NCI-H526 (cell line): Measurements from ENCODE around the gene SPRR1A.

Experiments
- DNase-seq, 2 experiments: peaks; one replicate each; lab custom pipeline; 2025; lab: John Stamatoyannopoulos, UW

Gene SPRR1A, protein sequence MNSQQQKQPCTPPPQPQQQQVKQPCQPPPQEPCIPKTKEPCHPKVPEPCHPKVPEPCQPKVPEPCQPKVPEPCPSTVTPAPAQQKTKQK

DNA sequence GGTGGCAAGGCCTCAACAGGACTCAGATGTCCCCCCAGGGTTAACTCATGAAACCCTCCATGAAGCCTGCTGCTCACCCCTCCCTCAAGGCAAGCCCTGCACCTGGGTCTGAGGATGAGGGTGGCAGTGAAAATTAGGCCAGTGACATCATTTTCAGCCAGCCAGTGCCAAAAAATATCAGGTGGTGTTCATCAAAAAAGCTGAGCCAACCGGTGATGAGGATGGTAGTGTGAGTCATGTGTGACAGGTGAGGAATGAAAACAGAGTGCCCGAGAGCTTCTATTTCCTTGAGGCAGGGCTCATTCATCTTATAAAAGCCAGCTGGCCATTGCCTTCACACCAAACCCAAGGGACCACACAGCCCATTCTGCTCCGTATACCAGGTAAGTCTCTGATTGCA is at the start of gene SPRR1A:
Gene SPRR1A, plus strand, starts transcription at position 339 of the 400 bp plus-strand sequence. CDS start 1,150 bp downstream, outside the sequence.
- DNase-seq, result no peak

DNA sequence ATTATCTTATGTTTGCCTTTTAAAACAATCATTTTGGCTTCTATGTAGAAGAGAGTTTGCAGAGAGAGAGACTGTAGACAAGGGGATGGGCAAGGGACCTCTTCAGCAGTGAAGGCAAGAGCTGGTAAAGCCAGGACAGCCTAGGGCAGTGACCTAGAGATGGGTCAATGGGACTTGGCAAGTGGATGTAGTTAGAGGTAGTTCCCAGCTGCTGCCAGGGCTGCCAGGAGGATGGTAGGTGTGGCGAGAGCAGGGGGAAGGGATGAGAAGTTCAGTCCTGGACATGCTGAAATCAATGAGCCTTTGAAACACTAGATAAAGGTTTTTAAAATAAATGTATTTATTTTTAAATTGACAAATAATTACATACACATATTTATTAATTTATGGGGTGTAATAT is 43.3 kb upstream of the SPRR1A start:
- no peak for DNase-seq

DNA sequence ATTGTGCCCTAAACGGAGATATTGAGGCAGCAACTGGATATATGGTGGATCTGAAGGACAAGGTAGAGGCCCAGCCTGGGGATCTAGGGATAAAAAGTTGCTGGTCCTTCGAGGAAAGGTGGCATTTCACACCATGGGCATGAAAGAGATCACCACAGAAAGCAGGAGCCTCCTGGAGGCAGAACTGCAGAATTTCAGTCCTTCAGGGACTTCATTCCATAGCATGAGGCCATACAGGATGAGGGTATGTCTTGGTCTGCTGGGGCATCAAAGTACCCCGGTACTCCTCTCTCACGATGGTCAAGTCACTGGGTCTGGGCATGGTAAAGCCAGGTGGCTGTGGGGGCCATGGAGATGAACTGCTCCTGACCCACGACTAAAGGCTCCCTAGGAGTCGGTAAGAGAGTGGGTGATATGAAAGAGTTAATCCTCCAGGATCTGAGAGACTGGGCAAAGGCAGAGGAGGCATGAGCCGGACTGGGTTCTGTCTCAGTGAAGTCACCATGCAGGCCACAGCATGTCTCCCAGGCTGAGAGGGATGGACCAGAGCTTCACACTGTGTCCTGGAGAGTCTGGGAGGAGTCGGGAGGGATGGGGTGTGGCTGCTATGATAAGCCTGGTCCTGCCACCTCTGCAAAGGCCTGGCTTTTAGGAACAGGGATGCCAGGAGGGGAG is 42.7 kb upstream of the SPRR1A start:
- DNase-seq, result no peak

DNA sequence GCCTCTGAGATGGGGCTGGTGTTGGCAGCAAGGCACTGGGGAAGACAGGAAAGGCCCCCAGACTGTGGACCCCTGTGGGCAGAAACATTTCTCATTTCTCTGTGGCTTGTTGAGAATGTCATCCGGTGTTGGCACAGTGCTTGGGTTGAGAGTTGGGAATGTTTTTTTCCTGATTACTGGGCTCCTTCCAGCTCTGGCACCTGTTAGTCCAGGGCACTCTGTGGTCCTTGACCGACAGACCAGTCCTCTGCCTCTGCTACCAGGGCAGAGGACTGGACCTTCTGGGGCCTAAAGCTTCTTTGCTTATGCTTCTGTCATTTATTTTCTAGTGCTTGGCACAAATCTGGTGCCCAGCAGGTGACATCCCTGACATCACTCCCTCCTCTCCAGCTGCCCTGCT is 41.7 kb upstream of the SPRR1A start:
- DNase-seq, result no peak

DNA sequence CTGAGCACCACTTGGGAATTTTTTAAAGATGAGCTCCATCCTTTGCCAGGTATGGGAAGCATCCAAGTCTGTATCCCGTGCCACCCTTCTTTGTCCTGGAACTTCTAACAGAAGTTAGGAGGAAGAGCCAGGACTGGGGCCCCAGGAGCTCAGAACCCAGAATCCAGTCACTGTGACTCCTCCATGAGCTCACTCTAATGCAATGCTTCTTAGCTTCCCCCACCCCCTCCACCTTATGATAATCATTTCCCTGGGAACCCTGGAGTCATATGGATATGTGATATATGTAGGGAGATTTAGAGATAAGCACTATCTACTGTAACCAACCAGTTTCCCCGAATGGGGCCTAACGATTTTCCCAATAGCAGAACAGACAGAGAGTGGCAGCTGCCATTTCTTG is 37.6 kb upstream of the SPRR1A start:
- DNase-seq, result no peak

DNA sequence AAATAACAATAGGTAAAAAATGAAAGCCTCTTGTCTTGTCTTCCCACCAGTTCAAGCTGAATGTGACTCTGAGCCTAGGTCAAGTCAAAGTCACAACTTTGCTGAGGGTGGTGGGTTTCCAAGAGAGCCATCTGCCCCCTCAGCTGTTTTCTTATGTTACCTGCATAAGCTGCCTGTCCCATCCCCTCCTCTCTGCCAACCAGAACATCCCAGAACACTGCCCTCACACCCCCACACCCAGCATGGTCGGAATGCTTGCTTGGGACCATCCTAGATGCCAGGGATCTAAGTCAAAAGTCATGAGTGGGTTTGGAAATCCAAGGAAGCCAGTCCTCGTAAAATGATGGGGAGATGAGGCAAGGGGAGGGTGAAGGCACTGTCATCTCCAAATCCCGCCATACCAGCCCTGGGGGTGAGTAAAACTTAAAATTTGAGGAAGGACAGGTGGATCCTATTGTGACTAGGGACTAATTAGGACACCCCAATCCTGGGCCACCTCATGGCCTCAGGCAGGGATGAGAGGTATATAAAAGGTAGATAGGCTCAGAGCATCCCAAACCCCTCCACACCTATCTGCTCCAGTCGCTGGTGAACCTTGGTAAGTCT is 37.1 kb upstream of the SPRR1A start, which contains the start of gene SPRR5:
Gene SPRR5, plus strand, starts transcription at position 556 of the 606 bp plus-strand sequence. CDS start 1,349 bp downstream, outside the sequence.
- no peak for DNase-seq

DNA sequence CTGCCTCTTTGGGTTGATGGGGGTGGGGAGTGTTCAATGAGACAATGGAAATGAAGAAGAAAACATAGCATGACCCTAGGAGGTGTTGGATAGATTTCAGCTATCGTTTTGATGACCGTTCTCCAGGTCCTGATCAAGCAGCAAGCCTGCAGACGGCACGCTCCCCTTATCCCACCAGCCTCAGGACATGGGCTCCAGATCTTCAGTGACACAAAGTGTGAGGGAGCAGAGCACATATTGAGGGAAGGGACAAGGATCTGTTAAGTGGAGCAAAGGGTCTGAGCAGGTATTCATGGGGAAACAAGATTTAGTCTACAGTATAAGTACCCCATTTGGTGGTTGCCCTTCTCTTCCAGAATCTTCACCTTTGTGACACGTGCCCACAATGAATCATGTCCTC is 32.2 kb upstream of the SPRR1A start:
- DNase-seq, result no peak

DNA sequence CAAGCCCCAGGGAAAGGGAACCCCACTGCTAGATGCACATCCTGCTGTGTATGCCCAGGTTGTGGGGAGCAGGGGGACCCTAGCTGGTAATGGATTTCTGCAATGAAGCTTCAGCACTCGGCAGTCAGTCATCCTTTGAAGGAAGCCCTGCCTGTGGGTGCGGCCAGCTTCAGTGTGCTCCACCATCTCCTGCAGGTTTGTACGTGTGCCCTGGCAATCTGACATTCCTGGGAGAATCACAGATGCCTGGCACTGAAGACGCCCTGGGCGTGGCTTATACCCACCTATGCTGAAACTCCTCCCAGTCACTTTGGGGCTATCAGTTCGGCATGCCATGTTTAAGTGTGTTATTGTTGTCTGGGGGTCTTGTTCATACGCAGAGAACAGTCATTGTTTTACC is 30.1 kb upstream of the SPRR1A start:
- no peak for DNase-seq

DNA sequence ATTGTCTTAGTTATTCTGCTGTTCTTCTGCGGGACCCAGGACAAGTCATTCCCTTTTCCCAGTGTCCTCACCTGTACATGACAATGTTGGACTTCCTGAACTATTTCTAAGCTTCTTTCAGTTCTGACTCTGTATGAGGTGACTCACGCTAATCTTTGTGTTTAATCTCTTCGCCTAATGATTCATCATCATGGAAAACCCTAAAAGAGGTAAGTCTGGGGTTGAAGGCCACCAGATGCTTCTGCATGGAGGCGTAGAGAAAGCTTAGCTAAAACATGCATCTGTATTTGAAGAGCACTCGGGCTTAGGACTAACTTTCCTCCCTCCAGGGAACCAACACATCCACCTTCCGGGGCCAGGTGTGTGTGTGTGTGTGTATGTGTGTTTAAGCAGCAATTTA is 29.4 kb upstream of the SPRR1A start:
- no peak for DNase-seq

DNA sequence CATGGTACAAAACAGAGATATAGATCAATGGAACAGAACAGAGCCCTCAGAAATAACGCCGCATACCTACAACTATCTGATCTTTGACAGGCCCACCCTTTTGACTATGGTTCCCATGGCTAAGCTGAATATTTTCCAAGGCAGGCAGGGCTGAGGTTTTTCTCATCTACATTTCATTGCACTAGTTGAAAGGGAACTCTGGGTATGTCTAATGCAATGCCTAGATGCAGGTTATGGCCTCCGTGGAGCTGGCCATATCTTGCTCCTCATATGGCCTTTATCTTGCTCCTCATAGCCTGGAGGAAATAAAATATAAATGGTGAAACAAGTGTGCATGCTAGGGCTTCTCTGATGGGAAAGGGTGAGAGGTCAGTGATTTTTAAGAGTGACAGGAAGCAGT is 26.3 kb upstream of the SPRR1A start:
- DNase-seq, result no peak

DNA sequence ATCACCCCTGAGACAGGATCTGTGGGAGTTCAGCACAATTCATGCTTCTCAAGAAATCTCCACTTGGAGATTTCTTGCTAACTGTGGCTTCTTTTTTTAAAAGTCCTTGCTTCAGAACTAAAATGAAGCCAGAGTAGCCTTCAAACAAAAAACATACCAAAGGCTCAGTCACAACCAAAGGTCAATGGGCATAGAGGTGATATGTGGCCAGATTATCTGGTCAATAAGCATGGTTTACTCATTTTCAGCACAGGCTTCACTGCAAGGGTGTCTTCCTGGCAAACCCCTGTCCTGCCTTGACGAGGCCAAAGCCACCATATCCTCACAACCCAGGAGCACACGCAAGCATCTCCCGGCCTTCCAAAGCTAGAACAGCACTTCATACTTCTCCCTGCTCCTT is 24.6 kb upstream of the SPRR1A start:
- no peak for DNase-seq

DNA sequence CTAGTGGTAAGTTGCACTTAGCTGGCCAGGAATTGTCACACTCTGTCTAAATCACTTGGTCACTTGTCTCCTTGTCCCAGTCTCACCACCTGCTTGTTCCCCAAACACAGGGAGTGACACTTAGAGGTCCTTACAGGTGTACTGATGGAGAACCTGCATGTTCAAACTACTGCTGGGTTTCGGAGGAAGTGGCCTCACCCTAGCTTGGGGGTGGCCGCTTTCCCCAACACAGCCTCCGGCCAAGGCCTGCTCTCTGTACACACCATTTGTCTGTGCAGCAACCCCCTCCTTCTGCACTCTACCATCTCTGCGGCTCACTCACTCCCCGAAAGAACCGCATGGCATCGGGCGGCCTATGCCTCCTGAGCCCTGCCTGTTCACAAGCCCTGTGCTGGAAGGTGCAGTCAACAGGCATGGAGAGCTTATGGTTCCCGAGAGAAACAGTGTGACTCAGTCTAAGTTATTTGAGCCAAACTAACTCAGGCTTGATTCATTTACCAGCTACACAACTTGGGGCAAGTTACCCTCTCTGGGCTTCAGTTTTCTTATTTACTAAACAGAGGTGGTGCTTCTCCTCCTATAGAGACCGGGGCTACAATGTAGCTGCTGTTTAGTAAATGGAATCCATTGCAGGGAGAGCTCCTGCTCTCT is 24.0 kb upstream of the SPRR1A start:
- no peak for DNase-seq

DNA sequence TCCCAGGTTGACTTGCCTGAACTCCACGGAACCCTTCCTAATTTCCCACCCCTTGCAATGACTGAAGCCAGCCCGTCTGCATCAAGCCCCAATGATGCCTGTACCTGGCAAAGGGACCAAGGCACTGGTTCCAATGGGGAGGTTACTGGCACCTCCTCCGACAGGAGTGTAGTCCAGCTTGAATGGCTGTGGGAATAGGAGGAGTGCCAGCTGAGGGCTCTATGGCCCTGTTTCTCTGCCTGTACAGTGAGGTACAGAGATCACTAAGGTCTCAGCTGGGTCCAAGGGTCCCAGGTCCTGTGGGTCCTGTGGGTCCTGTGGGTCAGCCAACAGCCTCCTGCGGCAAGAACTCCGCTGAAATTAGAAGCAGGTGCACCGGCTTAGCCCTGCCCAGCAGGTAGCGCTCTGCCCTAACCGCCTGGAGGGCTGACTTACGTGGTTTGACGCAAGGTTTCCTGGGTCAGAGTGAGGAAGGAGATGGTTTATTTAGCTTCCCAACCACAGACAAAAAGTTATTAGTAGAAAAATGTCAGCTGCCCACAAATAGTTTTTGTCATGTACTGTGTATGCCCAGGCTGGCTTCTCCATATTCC is 23.3 kb upstream of the SPRR1A start:
- DNase-seq, result peak in 1 of 2 experiments; percentile 42

DNA sequence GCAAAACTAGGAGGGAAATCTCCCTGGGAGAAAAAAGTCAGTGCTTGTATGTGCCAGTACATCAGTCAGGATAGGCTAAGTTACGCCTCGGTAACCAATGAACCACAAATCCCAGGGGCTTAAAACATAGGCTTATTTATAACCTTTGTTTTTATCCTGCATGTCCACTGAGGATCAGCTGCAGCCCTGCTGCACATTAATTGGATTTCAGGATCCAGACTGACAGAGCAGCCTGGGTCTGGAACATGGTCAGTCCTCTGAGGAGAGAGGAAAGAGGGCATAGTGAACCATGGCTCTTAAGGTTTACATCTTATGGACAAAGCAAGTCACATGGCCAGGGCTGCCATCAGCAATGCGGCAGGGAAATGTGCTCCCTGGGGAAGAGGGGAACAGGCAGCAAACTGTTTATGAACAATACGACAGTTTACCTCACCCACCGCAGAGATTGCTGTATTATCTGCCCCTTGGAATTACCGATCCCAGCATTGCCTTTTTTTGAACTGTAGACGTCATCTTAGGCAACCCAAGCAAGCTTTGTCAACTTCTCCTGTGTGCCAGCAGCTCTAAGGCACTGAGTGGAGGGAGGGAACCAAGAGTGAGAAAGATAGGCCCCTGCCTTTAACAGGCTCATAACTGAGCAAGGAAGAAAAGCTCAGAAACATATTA is 22.5 kb upstream of the SPRR1A start:
- no peak for DNase-seq

DNA sequence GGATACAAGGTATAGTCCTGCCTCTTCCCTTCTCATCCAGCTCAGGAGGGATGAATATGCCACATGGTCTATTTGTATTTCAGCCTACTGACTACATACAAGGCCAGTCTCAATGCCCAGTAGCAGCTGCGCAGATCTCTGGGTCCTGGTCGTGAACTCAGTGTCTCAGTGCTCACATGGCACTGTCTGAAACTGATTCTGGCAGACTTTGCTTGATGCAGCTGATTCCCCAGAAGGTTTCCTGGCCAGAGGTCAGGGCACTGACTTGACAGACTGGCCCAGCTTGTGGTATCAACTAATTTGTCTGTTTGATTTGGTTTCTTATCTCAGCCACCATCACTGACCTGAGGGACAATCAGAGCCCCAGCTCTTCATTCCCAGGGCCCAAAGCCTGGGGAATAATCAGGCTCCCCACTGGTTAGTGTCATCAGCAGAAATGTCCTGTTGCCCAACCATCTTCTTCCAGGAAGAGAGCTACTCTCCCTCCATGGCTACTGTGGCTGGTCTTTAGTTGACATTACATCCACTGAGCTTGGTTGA is 20.9 kb upstream of the SPRR1A start:
- no peak for DNase-seq

DNA sequence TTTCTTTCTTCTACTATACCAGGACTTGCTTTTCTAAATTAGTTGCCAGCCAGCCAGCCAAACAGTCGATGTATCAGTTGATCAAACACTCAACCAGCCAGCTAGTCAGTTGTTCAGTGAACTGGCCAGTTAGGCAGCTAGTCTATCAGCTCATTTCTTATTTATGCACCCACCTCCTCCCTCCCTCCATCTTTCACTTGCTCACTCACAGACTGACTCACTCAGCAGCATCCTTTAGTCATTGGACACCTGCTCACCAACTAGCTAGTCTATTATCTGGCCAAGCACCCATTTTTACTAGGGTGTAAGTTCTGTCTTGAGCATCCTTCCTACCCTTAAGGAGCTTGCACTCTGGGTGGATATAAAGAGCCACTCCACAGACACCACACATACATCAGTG is 19.3 kb upstream of the SPRR1A start:
- DNase-seq, result no peak

DNA sequence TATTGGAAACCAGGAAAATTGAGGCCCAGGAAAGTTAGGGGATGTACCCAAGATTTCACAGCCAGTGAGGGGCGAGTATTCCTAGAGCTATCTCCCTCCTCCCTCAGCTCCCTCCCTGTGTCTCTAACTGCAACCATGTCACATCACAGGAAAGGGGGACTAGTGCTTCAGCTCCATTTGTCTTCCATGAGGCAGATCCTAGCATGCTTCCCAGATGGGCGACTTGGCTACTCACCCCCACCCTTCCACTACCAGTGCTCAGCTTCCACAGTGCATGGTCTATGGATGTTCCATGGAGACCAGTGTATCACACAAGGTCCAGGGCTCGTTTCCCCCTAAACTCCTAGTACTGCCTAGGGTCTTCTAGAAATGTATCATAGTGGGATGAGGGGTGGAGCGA is 18.0 kb upstream of the SPRR1A start:
- no peak for DNase-seq

DNA sequence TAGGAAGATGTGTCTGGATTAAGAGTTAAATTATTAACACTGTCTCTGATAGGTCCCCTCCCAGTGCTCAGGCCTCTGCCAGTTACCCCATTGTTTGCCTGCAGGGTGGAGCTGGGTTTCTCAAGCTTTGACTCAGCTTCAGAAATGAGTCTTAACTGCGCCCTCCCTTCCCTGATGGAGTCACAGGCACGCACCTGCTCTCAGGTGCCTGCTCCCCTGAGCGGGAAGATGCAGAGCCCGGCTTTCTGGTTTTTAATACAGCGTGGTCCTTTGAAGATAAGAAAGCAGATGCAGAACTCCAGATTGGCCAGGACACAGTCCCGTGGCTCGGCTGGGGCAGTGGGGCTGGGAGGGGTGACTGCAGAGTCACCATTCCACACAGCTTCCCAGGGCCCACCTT is 16.7 kb upstream of the SPRR1A start:
- no peak for DNase-seq

DNA sequence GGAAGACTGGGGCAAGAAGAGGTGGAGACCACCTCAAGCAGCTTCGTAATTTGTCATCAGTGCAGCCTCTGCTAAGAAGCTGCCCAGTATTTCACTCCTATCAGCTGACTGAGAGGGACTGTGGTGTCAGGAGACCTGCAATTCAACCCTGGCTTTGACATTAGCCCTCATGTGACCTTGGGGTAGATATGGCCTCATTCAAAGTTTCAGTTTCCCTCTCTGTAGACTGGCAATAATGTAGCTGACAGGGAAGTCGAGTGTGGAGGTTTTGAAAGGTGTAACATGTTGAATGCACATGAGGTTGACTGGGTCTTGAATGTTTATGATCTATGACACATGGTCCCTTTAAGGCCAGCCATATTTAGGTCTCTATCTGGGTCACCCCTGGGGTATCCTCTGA is 15.6 kb upstream of the SPRR1A start:
- no peak for DNase-seq

DNA sequence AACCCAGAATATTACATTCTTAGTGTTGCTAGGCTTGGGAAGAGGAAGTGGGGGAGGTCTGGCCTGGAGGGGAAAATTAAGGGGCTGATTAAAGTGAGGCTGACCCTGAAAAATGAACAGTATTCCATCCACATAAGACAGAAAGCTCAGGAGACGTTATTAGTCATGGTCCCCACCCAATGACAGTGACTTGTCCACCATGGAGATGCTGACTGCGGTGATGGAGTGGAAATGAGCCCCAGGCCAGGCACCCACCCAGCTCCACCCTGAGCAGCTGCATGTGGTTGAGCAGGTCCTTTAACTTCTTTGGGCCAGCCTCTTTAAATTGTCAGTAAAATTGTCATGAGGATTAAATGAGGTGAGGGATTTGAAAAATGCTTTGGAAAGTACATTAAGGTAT is 14.8 kb upstream of the SPRR1A start:
- DNase-seq, result no peak

DNA sequence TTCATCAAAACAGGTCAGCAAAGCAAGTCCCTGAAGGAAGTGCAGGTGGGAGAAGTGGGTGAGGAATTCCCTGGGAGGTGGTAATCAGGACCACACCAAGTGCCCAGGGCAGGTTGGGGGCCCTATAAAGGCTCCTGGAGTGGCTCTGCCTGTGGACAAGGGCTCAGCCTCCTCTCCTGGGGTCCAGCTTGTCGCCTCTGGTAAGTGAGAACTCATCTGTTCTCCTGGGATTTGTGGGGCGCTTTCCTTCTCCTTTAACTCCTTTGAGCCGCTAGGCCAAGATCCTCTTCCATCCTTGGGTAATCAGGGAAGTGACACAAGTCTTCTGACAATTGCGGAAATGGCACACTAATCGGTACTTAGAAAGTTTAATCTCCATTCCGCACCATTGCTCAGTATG is 13.4 kb upstream of the SPRR1A start, which contains the start of gene SPRR4:
Gene SPRR4, plus strand, starts transcription at position 154 of the 400 bp plus-strand sequence. CDS start 1,243 bp downstream, outside the sequence.
- no peak for DNase-seq
